OCI-LY1 (cell line): ENCODE measurements around the gene TTC39C.

Experiments used
- EZH2 ChIP-seq: fragments of 200-600 bp; sonication (generic), shearing (Covaris generic); IDR thresholded peaks from 2 replicates; pipeline ENCODE4 v1.8.0; 2017; ENCODE audit warnings: borderline replicate concordance, mixed run types, mild to moderate bottlenecking, antibody characterized with exemption, low read length, moderate library complexity, mixed read lengths
- TF ChIP-seq, protein P1 (sequence below): fragments of 200-600 bp; sonication (generic), shearing (Covaris generic); IDR thresholded peaks from 2 replicates; pipeline ENCODE4 v1.5.1; 2017; ENCODE audit warnings: mild to moderate bottlenecking, antibody characterized with exemption, low read length, moderate library complexity, mixed read lengths

DNA sequence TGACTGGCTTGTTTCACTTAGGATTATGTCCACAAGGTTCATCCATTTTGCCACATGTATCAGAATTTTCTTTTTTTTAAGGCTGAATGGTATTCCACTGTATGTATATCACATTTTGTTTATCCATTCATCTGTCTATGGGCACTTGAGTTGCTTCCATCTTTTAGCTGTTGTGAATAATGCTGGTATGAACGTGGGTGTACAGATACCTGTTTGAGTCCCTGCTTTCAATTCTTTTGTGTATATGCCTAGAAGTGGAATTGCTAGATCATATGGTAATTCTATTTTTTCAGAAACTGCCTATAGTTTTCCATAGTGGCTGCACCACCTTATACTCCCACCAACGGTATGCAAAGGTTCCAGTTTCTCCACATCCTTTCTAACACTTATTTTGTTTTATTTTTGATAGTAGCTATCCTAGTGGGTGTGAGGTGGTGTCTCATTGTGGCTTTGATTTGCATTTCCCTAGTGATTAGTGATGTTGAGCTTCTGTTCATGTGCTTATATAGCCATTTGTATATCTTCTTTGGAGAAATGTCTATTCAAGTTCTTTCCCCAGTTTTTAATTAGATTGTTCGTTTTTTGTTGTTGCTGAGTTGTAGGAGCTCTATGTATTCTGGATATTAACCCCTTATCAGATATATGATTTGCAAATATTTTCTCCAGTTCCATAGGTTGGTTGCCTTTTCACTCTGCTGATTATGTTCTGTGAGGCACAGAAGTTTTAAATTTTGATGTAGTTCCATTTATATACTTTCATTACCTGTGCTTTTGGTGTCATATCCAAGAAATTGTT is 40.7 kb downstream of the TTC39C start:
- TF ChIP-seq, protein P1, sequence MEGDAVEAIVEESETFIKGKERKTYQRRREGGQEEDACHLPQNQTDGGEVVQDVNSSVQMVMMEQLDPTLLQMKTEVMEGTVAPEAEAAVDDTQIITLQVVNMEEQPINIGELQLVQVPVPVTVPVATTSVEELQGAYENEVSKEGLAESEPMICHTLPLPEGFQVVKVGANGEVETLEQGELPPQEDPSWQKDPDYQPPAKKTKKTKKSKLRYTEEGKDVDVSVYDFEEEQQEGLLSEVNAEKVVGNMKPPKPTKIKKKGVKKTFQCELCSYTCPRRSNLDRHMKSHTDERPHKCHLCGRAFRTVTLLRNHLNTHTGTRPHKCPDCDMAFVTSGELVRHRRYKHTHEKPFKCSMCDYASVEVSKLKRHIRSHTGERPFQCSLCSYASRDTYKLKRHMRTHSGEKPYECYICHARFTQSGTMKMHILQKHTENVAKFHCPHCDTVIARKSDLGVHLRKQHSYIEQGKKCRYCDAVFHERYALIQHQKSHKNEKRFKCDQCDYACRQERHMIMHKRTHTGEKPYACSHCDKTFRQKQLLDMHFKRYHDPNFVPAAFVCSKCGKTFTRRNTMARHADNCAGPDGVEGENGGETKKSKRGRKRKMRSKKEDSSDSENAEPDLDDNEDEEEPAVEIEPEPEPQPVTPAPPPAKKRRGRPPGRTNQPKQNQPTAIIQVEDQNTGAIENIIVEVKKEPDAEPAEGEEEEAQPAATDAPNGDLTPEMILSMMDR, result no peak
- TF ChIP-seq EZH2, result no peak
